ENCODE measurements around the gene ANXA9.

ANXA9 gene

GRCh38 chr1:150974580-150975478, 7.3 kb upstream of the ANXA9 start, which contains the start of gene CERS2:
Gene CERS2, minus strand, starts transcription at chr1:150974835. Its CDS starts 5,745 bp downstream, at chr1:150969090.
- DNase-seq: peak; percentile 69

GRCh38 chr1:150976401-150976821, 5.7 kb upstream of the ANXA9 start:
- no peak for DNase-seq

GRCh38 chr1:150976879-150977694, 5.0 kb upstream of the ANXA9 start:
- no peak for DNase-seq

- DNase-seq: peak; percentile 69
Measured at GRCh38 chr1:150979092-150980056, 2.7 kb upstream of the ANXA9 start.

- peak; percentile 65 for DNase-seq
Measured at GRCh38 chr1:150981177-150981804, 801 bp upstream of the ANXA9 start.

GRCh38 chr1:150985179-150985825, 3.2 kb downstream of the ANXA9 start:
- no peak for DNase-seq

- no peak for DNase-seq
Measured at GRCh38 chr1:150987924-150988323, 5.8 kb downstream of the ANXA9 start.

- DNase-seq: no peak
Measured at GRCh38 chr1:150992626-150993025, 10.5 kb downstream of the ANXA9 start.

- DNase-seq: no peak
Measured at GRCh38 chr1:150994248-150994647, 12.2 kb downstream of the ANXA9 start.

- DNase-seq: no peak
Measured at GRCh38 chr1:150995460-150995859, 13.4 kb downstream of the ANXA9 start.

- no peak for DNase-seq
Measured at GRCh38 chr1:150995896-150996295, 13.8 kb downstream of the ANXA9 start.

GRCh38 chr1:150997126-150997872, 15.2 kb downstream of the ANXA9 start:
- DNase-seq: no peak

GRCh38 chr1:150997949-150998348, 15.9 kb downstream of the ANXA9 start:
- no peak for DNase-seq

- DNase-seq: no peak
Measured at GRCh38 chr1:150999051-150999674, 17.1 kb downstream of the ANXA9 start.

GRCh38 chr1:150999926-151000325, 17.8 kb downstream of the ANXA9 start:
- DNase-seq: no peak

- DNase-seq: no peak
Measured at GRCh38 chr1:151000408-151000807, 18.3 kb downstream of the ANXA9 start.

- no peak for DNase-seq
Measured at GRCh38 chr1:151001602-151002001, 19.5 kb downstream of the ANXA9 start.

- no peak for DNase-seq
Measured at GRCh38 chr1:151002051-151002450, 20.0 kb downstream of the ANXA9 start.

GRCh38 chr1:151002611-151003010, 20.5 kb downstream of the ANXA9 start:
- no peak for DNase-seq

GRCh38 chr1:151003180-151003579, 21.1 kb downstream of the ANXA9 start:
- DNase-seq: no peak

Measured in NCI-H1105 (cell line).